Astrocyte (in vitro differentiated cells and primary cell): Measurements from ENCODE around the gene FRMD5.

Experiments
- EZH2 ChIP-seq: IDR thresholded peaks from 2 replicates; pipeline ENCODE4 v1.6.1; 2012; ENCODE audit warnings: mild to moderate bottlenecking, low read length, inconsistent platforms; ENCODE audit not compliant: insufficient read depth
- TF ChIP-seq, protein P1 (sequence below): IDR thresholded peaks from 2 replicates; pipeline ENCODE4 v1.5.1; 2011; ENCODE audit warnings: low read depth, mild to moderate bottlenecking, inconsistent platforms, low read length, moderate library complexity; ENCODE audit not compliant: insufficient read depth

DNA sequence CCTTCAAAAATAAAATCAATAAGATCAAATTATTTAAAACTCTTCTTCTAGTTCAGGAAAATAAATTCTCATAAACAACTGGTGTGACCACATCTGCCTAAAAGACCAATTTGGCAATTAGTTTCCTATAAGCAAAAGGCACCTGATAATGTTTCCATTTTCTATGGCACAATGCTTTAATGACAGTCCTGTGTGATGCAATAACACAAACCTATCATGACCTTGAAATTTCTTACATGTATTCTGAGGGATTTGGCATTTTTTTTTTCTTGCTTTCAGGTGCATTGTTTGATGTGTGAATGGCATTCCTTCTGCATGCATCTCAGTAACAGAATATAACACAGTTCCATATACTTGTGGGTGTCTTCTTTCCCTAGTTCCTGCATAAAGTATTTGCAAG is 32.5 kb upstream of the FRMD5 start:
- TF ChIP-seq, protein P1, sequence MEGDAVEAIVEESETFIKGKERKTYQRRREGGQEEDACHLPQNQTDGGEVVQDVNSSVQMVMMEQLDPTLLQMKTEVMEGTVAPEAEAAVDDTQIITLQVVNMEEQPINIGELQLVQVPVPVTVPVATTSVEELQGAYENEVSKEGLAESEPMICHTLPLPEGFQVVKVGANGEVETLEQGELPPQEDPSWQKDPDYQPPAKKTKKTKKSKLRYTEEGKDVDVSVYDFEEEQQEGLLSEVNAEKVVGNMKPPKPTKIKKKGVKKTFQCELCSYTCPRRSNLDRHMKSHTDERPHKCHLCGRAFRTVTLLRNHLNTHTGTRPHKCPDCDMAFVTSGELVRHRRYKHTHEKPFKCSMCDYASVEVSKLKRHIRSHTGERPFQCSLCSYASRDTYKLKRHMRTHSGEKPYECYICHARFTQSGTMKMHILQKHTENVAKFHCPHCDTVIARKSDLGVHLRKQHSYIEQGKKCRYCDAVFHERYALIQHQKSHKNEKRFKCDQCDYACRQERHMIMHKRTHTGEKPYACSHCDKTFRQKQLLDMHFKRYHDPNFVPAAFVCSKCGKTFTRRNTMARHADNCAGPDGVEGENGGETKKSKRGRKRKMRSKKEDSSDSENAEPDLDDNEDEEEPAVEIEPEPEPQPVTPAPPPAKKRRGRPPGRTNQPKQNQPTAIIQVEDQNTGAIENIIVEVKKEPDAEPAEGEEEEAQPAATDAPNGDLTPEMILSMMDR: no peak
- TF ChIP-seq EZH2: no peak
